GM18951 (cell line): ENCODE data around the gene STX10.

ENCODE experiments used
- POLR2A ChIP-seq: IDR thresholded peaks from 4 replicates; pipeline ENCODE4 v1.6.1; 2011; ENCODE audit warnings: mild to moderate bottlenecking; ENCODE audit not compliant: insufficient read length, insufficient read depth; ENCODE audit errors: extremely low read depth
- in situ Hi-C: fragments of 300-500 bp; cut with MboI; formaldehyde crosslinking; loops from one replicate; pipeline ENCODE4 v1.12.0; 2022; ENCODE audit warnings: low sequenced_read_pairs, mixed read lengths, inconsistent platforms; ENCODE audit not compliant: unreplicated experiment

Gene STX10

GRCh38 chr19:13098277-13099072 lies 51.7 kb downstream of the STX10 start:
- in situ Hi-C loops, result no loop called here
- no peak for TF ChIP-seq POLR2A

DNA sequence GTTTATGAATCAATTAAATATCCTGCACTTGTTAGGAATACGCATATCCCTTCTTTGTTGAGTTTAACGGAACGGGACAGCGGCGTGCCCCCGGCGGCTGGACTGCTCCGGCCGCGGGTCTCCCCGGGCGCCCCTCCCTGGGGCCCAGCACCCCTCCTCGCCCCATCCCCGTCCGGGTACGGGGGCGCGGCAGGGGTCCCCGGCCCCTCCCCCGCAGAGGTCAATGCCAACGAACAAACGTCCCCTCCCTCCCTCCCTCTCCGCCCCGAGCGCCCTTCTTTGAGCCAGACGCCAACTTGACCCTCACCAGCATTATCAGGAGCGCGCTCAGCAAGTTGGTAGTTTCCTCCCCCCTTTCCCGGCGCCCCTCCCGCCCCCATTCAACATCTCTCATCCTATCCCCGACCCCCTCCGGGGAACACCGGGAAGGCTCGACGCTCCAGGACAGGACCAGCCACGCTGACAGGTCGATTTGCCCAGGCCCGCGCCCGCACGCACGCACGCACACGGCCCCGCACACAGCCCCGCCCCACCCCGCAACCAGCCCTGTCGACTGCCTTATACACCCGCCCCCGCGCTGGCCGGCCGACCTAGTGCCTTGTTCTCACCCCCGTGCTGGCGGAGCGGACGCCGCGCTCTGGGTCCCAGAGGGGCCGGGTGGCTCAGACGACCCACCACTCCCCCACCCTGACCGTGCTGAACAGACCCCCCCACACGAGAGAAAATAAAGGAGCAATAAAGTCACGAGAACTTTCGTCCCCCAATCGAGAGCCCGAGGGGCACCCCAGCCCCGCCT lies 52.5 kb downstream of the STX10 start:
- no peak for TF ChIP-seq POLR2A
- in situ Hi-C loops, result no loop called here

- in situ Hi-C loops, result no loop called here
- no peak for TF ChIP-seq POLR2A
Observed at GRCh38 chr19:13097033-13097462, 53.1 kb downstream of the STX10 start.

GRCh38 chr19:13095934-13096927 lies 53.9 kb downstream of the STX10 start:
- in situ Hi-C loops, result no loop called here

GRCh38 chr19:13095393-13095784 lies 54.8 kb downstream of the STX10 start:
- in situ Hi-C loops, result no loop called here
- no peak for TF ChIP-seq POLR2A

More at GRCh38 chr19:13095934-13096927, 53.9 kb downstream of the STX10 start:
- no peak for TF ChIP-seq POLR2A

- in situ Hi-C loops, result loop anchor here (5.0 kb wide), 1 partner anchor 118 kb away; no protein-coding TSS in a partner anchor
- TF ChIP-seq POLR2A, result no peak
Observed at GRCh38 chr19:13094771-13095392, 55.3 kb downstream of the STX10 start.

DNA sequence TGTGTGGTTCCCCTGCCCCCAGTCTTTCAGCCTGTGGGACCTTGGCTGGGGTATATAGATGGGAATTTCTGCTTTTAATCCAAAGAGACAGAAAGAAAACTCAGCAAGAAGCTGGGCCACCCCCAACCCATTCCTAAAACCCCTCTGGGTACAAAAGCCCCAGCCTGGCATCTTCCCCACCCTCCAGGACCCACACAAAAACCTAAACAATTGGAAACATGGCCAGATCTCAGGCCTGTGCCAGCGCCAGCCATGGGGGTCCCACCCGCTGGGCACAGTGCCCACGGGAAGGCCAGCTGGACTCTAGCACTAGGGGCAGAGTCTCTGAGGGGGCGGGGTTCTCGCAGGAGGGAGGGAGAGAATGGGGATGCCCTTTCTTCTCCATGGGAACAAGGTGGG lies 56.1 kb downstream of the STX10 start:
- in situ Hi-C loops, result loop anchor here (5.0 kb wide), 1 partner anchor 117 kb away; no protein-coding TSS in a partner anchor
- TF ChIP-seq POLR2A, result no peak
